T-helper 17 cell (primary cell): ENCODE results near the gene MTMR1. TPM values are rescaled to one million over a fixed set of nuclear protein-coding genes. Genes with fewer than 3 reads are reported as not detected.

ENCODE experiments used
- ATAC-seq: fragments of 150-1000 bp; cut with Tn5 transposase; 2 replicates; pipeline ENCODE4 v1.10.0; 2021; ENCODE audit warnings: mild to moderate bottlenecking, moderate library complexity
- DNase-seq, 3 donors: peaks; one replicate each; pipeline versions ENCODE4 v3.0.0 to v3.0.0-alpha.2; 2020 to 2021
- H3K9me3 ChIP-seq: one replicate; pipeline ENCODE4 v1.7.0; 2013; ENCODE audit warnings: low read length, mild to moderate bottlenecking; ENCODE audit not compliant: control insufficient read depth, poor library complexity, severe bottlenecking
- H3K27ac Mint-ChIP-seq: one replicate; pipeline ENCODE4 v1.8.0; 2022; ENCODE audit warnings: mild to moderate bottlenecking, moderate library complexity, mixed read lengths
- H3K27me3 Mint-ChIP-seq: one replicate; pipeline ENCODE4 v1.8.0; 2022; ENCODE audit warnings: mixed read lengths
- H3K36me3 Mint-ChIP-seq: one replicate; pipeline ENCODE4 v1.8.0; 2022; ENCODE audit warnings: low read depth, mixed read lengths
- H3K4me1 Mint-ChIP-seq: one replicate; pipeline ENCODE4 v1.8.0; 2022; ENCODE audit warnings: mild to moderate bottlenecking, mixed read lengths
- H3K4me3 Mint-ChIP-seq: one replicate; pipeline ENCODE4 v1.8.0; 2022; ENCODE audit warnings: mild to moderate bottlenecking, moderate library complexity, mixed read lengths
- total RNA-seq, 4 donors: library from RNA in 2 of 4; stranded (reverse) in 2 of 4; gene quantifications; one replicate each; pipeline ENCODE4 v1.2.3 and lab custom pipeline; 2022 to 2026

The MTMR1 gene
- total RNA-seq, 2 donors from 2014 or later = 40.3 to 45.6 TPM

GRCh38 chrX:150703695-150703974, 10.4 kb downstream of the MTMR1 start:
- ATAC-seq = no peak
- DNase-seq = no peak
- peaks cover 23% of the 10 kb centered on the region for H3K4me1 Mint-ChIP-seq
- H3K9me3 ChIP-seq = no peaks in the 10 kb centered on the region
- H3K27me3 Mint-ChIP-seq = no peaks in the 10 kb centered on the region
- no peak overlapping the region for H3K4me3 Mint-ChIP-seq
- no peak overlapping the region for H3K27ac Mint-ChIP-seq
- peaks cover 2% of the 10 kb centered on the region for H3K36me3 Mint-ChIP-seq

DNA sequence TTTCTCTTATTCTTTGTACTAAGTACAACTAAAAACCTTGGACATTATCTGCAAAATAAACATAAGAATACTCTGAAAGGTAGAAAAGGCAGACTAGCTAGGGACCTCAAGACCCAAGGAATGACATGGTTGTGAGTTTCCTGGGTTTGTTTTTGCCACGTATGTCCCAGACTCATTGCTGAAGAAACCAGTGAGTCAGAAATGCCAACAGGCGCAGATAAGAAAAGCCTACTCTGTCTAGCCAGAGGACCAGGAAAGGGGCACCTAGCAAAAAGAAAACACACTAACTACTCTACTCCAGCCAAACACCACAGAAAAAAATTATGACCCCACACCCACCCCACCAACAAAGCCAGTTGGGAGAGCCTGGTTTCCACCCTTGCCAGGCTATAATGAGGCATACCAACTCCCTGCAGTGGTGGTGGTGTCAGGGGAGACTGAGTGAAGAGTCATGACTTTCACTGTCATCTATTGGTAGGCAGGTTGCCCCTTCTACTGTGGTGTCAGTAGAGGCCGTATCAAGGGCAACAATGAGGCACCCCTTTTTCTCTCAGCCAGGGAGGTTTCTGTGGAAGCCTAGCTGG, 10.9 kb downstream of the MTMR1 start:
- Mint-ChIP-seq H3K4me1 (peaks cover 23% of the 10 kb centered on the region), H3K4me3 (no peak overlapping the region), H3K36me3 (peaks cover 2% of the 10 kb centered on the region), H3K27ac (peak overlapping the region; percentile 56), H3K27me3 (no peaks in the 10 kb centered on the region)
- H3K9me3 ChIP-seq = no peaks in the 10 kb centered on the region
- DNase-seq (no peak), ATAC-seq (no peak)

DNA sequence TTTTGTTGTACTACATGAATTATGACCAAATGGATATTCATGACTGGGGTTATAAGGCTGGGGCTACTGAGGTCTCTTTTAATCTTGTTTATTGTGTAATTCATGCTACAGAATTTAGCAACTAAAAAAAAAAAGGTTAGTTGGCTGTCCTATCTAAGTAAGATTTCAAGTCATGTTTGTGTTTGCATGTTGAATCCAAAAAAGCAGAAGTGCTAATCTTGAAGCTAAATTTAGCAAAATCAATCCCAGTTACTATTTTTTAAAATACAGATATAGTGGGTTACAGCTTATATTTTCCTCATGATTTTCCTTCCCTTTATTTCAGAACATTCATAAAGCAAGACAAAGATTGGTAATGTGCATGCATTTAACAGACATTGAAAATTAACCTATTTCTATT, 19.4 kb downstream of the MTMR1 start:
- ATAC-seq (no peak), DNase-seq (no peak)
- H3K27me3 Mint-ChIP-seq = no peaks in the 10 kb centered on the region
- H3K4me1 Mint-ChIP-seq = peaks cover 29% of the 10 kb centered on the region
- no peaks in the 10 kb centered on the region for H3K9me3 ChIP-seq
- H3K27ac Mint-ChIP-seq = no peak overlapping the region
- H3K36me3 Mint-ChIP-seq = no peaks in the 10 kb centered on the region
- H3K4me3 Mint-ChIP-seq = no peak overlapping the region

GRCh38 chrX:150715184-150715583, 22.0 kb downstream of the MTMR1 start:
- Mint-ChIP-seq H3K4me1 (peaks cover 25% of the 10 kb centered on the region), H3K27ac (peak overlapping the region; percentile 86), H3K4me3 (no peak overlapping the region), H3K36me3 (no peaks in the 10 kb centered on the region), H3K27me3 (no peaks in the 10 kb centered on the region)
- ATAC-seq = no peak
- DNase-seq = no peak
- no peaks in the 10 kb centered on the region for H3K9me3 ChIP-seq

DNA sequence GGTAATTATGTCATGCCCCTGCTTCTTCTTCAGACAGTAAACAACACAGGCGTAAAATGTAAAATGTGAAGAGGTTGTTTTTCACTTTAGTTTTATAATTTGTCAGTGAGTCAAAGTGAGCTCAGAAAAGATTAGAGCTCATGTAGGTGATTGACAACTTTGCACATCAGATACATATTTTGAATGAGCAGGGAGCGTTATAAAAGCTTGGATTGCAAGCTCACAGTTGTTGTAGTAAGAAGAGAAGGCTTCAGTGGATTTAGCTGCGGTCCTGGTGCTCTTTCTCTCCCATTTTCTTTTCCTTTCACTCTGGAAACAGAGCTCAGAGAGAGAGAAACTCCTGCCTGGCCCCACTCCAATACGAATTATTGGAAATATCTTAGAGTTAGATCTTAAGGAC, 26.4 kb downstream of the MTMR1 start:
- no peak for DNase-seq
- Mint-ChIP-seq H3K4me1 (peaks cover 28% of the 10 kb centered on the region), H3K27me3 (no peaks in the 10 kb centered on the region), H3K4me3 (no peak overlapping the region), H3K27ac (no peak overlapping the region), H3K36me3 (no peaks in the 10 kb centered on the region)
- no peak for ATAC-seq
- no peaks in the 10 kb centered on the region for H3K9me3 ChIP-seq

GRCh38 chrX:150729956-150730355, 36.8 kb downstream of the MTMR1 start:
- Mint-ChIP-seq H3K36me3 (peaks cover 2% of the 10 kb centered on the region), H3K27ac (no peak overlapping the region), H3K4me1 (peaks cover 12% of the 10 kb centered on the region), H3K4me3 (no peak overlapping the region), H3K27me3 (no peaks in the 10 kb centered on the region)
- DNase-seq (no peak), ATAC-seq (no peak)
- no peaks in the 10 kb centered on the region for H3K9me3 ChIP-seq

GRCh38 chrX:150730719-150731118, 37.5 kb downstream of the MTMR1 start:
- ATAC-seq = no peak
- Mint-ChIP-seq H3K4me1 (peaks cover 15% of the 10 kb centered on the region), H3K36me3 (peaks cover 2% of the 10 kb centered on the region)

DNA sequence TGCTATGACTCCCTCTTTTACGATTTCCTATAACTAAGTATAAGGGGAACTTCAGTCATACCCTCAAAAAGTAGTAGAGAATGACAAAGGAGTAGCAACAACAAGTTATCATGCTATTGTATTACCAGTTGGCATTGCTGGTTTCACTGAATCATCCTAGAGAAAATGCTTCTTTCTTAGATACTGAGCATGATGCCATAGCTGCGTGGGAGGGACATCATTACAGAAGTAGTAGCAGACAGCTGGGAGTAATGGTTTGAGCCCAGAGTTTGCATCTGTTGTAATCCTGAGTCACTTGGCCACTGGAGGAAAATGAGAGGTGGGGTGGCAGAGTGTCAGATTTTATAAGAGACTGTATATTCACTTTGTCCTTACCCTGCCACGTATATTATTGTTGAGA, 38.6 kb downstream of the MTMR1 start:
- Mint-ChIP-seq H3K4me1 (peaks cover 15% of the 10 kb centered on the region), H3K27ac (no peak overlapping the region), H3K27me3 (no peaks in the 10 kb centered on the region), H3K36me3 (peaks cover 2% of the 10 kb centered on the region), H3K4me3 (no peak overlapping the region)
- DNase-seq (no peak), ATAC-seq (no peak)
- no peaks in the 10 kb centered on the region for H3K9me3 ChIP-seq

More at GRCh38 chrX:150730719-150731118, 37.5 kb downstream of the MTMR1 start:
- H3K4me3 Mint-ChIP-seq = no peak overlapping the region
- no peak for DNase-seq
- H3K27ac Mint-ChIP-seq = no peak overlapping the region
- H3K27me3 Mint-ChIP-seq = no peaks in the 10 kb centered on the region
- no peaks in the 10 kb centered on the region for H3K9me3 ChIP-seq

GRCh38 chrX:150736475-150736874, 43.3 kb downstream of the MTMR1 start:
- no peak for ATAC-seq
- no peaks in the 10 kb centered on the region for H3K9me3 ChIP-seq
- peaks cover 19% of the 10 kb centered on the region for H3K4me1 Mint-ChIP-seq
- no peak overlapping the region for H3K4me3 Mint-ChIP-seq
- DNase-seq = no peak
- H3K27me3 Mint-ChIP-seq = no peaks in the 10 kb centered on the region
- H3K36me3 Mint-ChIP-seq = peaks cover 13% of the 10 kb centered on the region
- H3K27ac Mint-ChIP-seq = peak overlapping the region; percentile 91

- no peak for DNase-seq
- Mint-ChIP-seq H3K4me1 (no peaks in the 10 kb centered on the region), H3K27me3 (no peaks in the 10 kb centered on the region), H3K4me3 (no peak overlapping the region), H3K27ac (no peak overlapping the region), H3K36me3 (no peaks in the 10 kb centered on the region)
- H3K9me3 ChIP-seq = no peaks in the 10 kb centered on the region
- no peak for ATAC-seq
Measured at GRCh38 chrX:150752124-150752523, 58.9 kb downstream of the MTMR1 start.

- H3K27me3 Mint-ChIP-seq = no peaks in the 10 kb centered on the region
- ATAC-seq = no peak
- H3K27ac Mint-ChIP-seq = no peak overlapping the region
- no peaks in the 10 kb centered on the region for H3K36me3 Mint-ChIP-seq
- H3K4me3 Mint-ChIP-seq = no peak overlapping the region
- no peaks in the 10 kb centered on the region for H3K4me1 Mint-ChIP-seq
- no peaks in the 10 kb centered on the region for H3K9me3 ChIP-seq
- no peak for DNase-seq
Measured at GRCh38 chrX:150753357-150753756, 60.2 kb downstream of the MTMR1 start.

DNA sequence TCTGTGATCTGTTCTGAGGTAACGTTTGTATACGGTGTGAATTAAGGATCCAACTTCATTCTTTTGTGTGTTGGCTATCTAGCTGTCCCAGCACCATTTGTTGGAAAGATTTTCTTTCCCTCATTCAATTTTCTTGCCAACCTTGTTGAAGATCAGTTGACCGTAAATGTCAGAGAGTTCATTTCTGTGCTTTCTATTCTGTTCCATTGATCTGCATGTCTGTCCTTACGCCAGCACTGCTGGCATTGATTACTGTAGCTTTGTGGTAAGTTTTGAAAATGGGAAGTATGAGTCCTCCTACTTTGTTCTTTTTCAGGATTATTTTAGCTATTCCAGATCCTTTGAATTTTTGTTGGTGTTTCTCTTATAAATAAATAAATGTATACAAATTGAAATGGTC, 60.8 kb downstream of the MTMR1 start:
- DNase-seq = no peak
- no peak for ATAC-seq
- Mint-ChIP-seq H3K36me3 (no peaks in the 10 kb centered on the region), H3K27me3 (no peaks in the 10 kb centered on the region), H3K27ac (no peak overlapping the region), H3K4me1 (no peaks in the 10 kb centered on the region), H3K4me3 (no peak overlapping the region)
- no peaks in the 10 kb centered on the region for H3K9me3 ChIP-seq

GRCh38 chrX:150757371-150757770, 64.2 kb downstream of the MTMR1 start:
- H3K4me3 Mint-ChIP-seq = no peak overlapping the region
- ATAC-seq (no peak), DNase-seq (no peak)
- no peaks in the 10 kb centered on the region for H3K36me3 Mint-ChIP-seq
- H3K9me3 ChIP-seq = no peaks in the 10 kb centered on the region
- no peaks in the 10 kb centered on the region for H3K4me1 Mint-ChIP-seq
- no peak overlapping the region for H3K27ac Mint-ChIP-seq
- H3K27me3 Mint-ChIP-seq = no peaks in the 10 kb centered on the region

- H3K9me3 ChIP-seq = no peaks in the 10 kb centered on the region
- no peak overlapping the region for H3K4me3 Mint-ChIP-seq
- DNase-seq (no peak), ATAC-seq (no peak)
- no peak overlapping the region for H3K27ac Mint-ChIP-seq
- H3K4me1 Mint-ChIP-seq = no peaks in the 10 kb centered on the region
- H3K36me3 Mint-ChIP-seq = no peaks in the 10 kb centered on the region
- no peaks in the 10 kb centered on the region for H3K27me3 Mint-ChIP-seq
Measured at GRCh38 chrX:150759568-150760416, 66.6 kb downstream of the MTMR1 start.
